ENCODE results near the gene PAX9. TPM values are rescaled to one million over a fixed set of nuclear protein-coding genes. Genes with fewer than 3 reads are reported as not detected.
"Not testable (repeated sequence)": the region's sequence is repeated elsewhere in the genome, so short reads cannot be mapped to it uniquely, and the experiment has no call there.

PAX9 gene
- polyA plus RNA-seq, 3 donors = 0.17 to 0.30 (median 0.27) TPM

DNA sequence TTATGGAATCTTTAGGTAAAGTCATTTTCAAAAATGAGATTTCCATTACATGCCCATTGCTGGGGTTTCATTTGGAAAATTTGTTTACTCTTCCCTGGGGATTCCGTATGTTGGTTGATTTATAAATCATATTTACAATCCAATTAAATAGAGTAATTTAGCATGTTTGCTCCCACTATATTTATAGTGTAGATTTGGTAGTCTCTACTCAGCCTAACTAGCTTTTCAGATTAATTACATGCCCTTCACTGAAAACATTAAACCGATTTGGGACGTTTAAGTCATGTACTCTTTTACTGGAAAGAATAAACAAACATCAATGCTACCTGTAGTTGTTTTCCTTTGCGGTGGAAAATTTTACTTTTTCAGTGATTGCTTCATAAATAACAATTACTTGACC is 10.4 kb downstream of the PAX9 start:
- no peak for DNase-seq

DNA sequence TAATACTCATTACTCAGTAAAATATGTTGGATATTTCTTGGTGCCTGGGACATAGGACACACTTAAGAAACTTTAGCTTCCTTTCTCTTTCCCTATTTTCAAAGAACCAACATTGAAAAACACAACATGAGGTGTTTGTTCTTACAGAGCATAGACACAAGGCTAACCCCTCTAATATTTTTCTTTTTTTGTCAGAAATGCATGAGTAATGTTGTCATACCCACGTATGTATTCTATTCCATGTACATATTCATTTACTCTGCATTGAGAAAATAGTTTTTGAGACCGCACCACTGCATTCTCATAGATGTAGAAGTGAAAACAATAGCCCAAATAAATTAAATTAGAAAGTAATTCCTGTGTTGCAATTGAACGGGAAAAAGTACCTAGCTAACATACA is 13.0 kb downstream of the PAX9 start:
- DNase-seq = no peak

DNA sequence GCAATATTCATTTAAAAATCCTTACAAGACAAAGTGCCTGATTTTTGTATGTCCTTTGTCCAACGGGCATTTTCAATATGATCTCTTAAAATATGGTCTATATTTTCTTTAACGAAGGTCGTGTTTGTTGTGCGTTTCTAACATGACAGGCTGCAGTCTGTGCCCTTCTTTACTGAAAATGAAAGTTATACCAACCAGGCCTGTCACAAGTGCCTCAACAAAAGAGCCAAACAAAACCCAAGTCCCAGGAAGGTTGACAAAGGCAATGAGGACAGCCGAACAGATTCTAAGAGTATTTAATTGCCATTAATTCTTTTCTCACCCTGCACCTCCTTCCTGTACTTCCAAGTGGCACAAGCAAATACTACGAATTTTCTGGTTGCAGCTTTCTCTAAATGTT is 13.9 kb downstream of the PAX9 start:
- no peak for DNase-seq

DNA sequence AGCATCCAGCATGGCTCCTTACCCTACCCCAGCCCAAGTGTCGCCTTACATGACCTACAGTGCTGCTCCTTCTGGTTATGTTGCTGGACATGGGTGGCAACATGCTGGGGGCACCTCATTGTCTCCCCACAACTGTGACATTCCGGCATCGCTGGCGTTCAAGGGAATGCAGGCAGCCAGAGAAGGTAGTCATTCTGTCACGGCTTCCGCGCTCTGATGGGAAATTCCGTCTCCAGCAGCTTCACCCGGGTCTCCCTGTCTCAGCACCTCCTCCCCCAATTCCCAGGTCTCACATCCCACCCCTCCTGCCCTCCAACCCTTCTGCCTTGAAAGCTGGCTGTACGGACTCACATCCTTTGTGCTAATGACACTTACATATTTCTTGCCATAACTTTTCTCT is 14.6 kb downstream of the PAX9 start:
- no peak for DNase-seq

DNA sequence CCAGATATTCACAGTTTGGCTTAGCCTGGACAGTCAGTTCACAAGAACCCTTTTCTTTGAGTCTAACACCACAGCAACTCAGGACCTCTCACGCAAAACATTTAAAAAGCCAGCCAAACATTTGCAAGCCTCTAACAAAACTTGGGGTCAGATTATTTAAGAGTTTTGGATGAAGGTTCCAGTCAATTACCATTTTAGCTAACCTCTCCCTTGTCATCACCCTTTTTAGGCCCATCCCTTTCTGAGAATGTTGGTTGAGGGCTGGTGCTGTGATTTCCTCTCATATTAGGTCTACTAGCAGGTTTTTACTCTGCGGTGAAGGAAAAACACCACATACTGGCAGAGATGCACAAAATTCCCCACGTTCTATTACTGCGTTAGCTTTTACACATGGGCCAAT is 20.7 kb downstream of the PAX9 start:
- DNase-seq = no peak

DNA sequence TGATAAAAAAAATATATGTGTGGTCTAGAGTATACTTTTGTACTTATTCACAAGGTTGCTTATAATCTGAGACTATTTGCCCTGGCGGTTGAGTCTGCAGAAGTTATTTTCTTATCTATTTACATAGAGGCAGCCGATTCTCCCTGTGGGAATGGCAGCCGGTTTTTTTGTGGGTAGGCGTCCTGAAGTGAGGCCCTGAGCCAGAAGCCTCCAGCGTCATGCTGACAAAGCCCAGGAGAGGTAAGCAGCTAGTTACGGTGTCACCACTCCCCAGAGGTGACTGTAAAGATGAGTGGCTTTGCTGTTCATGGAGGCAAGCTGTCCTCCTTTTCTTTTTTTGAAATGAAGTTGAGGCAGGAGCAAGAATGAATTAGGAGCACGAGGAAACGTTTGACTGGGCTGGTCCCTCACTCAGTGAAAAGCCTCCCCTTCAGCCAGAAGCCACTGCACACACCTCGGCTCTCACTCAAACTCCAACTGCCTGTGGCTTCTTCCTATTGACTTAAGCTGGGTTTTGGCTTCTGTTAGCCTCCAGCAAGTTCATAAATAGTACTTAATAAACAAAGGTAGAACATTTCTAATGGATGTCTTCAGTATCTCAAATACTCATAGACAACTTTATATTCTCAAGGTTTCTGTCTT is 21.5 kb downstream of the PAX9 start:
- DNase-seq = no peak

DNA sequence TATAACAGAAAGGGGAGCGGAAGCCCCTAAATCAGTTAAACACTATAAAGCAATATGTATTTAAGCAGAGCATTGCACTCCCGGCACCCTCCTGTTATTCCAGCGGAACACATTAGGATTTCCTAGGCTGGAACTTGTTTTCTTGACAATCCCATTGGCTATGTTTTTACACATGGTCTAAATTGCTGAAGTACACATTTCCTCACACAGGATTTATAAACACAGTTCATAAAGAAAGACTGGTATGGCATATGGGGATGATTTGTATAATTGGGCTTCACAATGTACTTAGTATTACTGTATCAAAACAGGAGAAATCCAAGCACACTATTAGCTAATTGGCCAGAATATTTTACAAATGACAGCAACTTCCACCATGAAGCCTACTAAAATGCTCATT is 23.3 kb downstream of the PAX9 start:
- no peak for DNase-seq

DNA sequence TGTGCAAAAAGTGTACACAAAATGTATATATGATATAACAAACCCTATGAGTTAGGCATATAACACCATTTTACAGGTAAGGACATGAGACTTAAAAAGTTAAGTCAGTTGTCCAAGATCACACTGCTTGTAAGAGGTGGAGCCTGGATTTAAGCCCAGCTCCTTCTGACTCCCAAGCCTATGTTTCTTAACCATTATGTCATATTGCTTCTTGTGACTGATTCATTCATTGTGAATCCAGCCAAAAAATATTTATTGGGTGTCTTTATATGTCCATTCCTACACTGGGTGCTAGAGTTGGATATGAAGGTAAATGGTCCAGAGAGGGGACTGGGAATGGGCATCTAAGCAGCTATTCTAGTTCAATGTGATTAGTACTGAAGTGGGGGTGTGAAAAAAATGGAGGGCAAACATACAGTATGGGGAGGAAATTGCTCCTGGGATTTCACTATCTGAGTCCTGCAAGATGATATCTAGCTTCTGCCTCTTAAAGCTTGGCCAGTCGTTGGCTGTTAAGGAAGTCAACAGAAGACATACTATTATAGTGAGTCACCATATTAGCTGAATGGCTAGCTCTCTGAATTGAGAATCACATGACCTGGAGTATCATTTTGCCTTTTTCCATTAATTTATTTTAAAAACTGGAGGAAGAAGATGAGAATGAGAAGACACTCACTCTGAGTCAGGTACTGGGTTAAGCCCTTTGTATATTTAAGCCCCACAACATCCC is 28.8 kb downstream of the PAX9 start:
- no peak for DNase-seq

DNA sequence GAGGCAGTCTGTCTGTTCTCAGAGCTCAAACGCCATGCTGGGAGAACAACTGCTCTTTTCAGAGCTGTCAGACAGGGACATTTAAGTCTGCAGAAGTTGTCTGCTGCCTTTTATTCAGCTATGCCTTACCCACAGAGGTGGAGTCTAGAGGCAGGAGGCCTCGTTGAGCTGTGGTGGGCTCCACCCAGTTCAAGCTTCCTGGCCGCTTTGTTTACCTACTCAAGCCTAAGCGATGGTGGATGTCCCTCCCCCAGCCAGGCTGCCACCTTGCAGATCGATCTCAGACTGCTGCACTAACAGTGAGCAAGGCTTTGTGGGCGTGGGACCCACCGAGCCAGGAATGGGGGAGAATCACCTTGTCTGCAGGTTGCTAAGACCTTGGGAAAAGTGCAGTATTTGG is 37.8 kb downstream of the PAX9 start:
- not testable (repeated sequence) for DNase-seq

DNA sequence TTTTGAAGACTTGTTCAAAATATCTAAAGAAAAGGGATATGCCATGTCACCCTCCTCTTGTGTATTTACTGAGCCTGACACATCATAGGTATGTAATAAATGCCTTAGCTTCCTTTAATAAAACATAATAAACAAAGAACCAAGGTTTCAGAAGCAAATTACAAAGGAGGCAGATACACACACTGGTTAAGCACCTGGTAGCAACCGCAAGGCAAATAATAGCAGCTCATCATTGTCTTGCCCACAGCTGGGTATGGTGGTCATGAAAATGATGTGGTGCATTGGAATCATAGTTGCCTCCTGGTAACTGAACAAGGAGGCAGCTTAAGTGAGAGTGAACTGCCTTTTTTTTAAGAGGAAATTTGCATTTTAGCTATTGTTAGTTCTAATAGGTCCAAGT is 39.0 kb downstream of the PAX9 start:
- DNase-seq = no peak

DNA sequence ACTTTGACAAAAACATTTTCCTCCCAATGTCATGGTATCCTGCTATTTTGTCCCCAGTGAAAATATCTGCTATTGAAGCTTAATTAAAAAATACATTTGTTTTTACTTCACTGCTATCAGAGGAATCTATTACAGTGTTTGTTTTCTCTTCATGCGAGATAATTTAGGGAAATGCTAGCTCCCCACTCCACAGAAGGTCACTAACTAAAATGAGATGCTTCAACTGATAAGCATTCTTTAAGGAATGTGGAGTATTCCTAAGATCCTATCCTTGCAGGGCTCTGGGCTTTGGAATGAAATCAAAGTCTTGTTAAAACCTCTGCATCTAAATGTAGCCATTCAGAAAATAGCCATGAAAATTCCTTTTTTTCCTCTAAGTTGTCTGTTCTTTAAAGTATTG is 39.5 kb downstream of the PAX9 start:
- DNase-seq = no peak

DNA sequence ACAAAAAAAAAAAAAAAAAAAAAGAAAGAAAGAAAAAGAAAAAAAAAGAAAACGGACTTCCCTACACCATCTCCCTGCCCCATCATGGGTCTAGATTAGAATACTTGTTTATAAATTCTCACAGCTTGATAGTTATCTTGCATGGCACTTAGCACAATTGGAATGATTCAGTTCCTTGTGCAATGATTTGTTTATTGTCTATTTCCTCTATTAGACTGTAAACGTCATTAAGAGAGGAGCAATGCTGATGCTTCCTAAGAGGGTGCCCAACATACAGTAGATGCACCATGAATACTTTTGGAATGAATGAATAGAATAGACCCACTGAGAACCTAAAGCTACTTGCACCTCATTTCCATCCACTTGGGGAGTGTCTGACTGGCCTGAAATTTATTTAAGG is 40.8 kb downstream of the PAX9 start:
- DNase-seq = no peak

DNA sequence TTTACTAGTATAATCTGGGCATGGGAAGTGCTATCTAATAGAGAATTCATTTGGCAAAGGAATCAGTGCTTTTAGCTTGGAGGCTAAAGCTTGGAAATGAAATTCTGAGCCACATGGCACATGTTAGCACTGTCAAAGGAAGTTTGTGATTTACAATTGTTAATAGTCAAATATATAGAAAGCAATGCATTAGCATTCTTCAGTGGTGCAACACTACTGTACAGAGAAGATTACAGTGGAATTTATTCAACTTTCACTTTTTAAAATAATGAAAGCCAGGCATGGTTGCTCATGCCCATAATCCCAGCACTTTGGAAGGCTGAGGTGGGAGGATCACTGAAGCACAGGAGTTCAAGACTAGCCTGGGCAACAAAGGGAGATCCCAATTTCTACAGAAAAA is 45.9 kb downstream of the PAX9 start:
- no peak for DNase-seq

DNA sequence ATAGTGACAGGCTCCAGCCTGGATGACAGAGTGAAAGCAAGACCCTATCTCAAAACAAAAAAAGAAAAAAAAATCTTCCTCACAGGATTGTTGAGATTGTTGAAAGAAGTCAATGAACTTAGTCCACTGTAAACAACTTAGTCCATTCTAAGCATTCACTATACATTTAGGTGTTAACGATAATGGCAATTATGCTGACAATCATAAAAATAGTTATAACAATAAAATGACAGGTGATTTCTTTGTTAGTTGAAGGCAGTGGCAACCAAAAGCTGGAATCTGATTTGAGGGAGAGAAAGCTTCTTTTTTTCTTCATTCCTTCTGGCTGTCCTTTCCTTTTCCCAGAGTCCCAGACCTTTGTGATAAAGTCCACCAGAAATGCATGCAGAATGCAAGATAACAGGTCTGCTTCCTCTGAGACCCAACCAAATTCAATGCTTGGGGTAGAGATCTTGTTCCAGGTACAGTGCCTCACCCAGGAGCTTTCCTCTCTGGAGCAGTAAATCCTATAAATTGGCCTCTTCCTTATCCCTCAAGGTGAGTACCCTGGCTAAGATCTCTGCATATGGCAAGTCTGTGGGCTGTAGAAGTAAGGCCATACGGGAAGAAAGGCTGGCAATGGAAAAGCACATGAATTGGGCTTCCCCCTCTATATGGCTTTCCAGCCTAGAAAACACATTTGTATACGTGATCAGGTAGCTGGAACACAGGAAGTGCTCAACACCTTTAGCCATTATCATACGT is 52.5 kb downstream of the PAX9 start:
- DNase-seq = no peak

DNA sequence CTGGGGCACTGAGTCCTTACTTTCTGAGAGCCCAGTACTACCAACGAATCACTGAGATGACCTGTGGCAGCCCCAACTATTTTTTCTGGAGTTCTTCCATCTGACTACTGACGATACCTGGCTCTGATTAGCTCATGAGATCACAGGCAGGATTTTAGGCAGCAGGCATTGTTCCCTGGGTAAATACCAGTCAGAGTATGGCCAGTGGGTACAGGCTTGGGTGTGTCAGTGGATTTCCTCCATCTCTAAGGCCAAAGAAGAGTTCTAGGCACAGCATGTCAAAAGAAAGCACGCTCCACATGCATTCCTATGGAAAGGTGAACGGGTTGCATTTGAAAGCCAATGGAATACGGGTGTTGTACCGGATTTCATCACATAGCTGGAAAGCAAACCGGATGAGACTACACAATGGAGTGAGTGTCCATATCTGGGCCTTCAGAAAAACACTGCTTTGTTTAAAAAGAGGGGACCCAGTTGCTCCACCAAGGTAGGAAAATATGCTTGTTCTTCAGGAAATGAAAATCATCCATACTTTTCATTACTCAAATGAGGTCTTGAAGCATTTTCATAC is 55.0 kb downstream of the PAX9 start:
- DNase-seq = no peak

DNA sequence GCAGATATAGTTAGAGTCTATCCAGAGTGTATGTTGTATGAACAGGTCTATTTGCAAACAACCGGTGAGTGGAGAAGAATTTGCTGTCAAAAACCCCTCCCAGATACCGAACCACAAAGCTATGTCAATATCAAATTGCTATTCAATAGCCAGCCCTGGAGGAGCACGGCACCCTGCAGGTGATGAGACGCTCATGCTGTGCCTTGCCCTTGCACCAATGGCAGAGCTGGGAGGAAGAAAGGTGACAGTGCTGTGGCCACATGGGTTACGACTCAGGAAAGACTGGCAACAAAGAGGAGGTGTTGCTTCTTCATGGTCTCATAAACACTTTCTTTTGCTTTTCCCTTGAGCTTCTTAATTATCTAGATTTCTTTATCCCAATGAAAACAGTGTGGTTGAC is 55.7 kb downstream of the PAX9 start:
- DNase-seq = no peak

DNA sequence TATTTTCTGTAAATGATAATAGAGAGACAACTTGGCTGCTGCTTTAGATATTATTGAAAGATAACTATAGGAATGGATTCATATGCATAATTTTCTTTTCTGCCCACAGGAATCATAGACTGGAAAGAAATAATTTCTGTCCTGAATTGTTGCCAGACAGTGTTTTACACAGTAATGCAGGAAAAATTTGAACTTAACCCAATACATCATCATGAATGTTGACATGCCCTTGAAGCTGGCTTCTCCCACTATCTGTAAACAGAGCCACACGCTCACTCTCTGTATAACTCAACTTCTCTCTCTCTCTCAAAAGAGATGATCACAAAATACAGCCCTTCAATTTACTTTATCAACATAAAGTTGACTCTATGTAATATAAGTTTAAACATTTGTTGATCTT is 56.6 kb downstream of the PAX9 start:
- DNase-seq = no peak

DNA sequence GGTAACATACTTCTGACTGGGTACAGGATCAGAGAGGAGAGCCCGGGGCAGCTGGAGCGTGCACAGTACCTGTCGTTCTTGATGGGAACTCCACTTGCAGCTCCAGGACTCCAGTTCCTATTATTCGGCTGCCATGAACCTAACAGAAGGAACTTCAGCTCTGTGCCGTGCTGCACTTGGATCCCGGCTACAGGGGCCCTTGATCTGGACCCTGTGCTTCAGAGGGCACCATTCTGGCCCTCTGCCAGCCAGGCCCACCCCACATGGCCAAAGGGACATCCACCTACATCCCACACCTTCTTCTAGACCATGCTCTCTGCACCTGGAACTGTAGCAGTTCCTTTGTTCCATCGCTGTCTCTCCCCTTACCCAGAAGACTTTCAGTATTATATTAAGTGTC is 58.2 kb downstream of the PAX9 start:
- no peak for DNase-seq

DNA sequence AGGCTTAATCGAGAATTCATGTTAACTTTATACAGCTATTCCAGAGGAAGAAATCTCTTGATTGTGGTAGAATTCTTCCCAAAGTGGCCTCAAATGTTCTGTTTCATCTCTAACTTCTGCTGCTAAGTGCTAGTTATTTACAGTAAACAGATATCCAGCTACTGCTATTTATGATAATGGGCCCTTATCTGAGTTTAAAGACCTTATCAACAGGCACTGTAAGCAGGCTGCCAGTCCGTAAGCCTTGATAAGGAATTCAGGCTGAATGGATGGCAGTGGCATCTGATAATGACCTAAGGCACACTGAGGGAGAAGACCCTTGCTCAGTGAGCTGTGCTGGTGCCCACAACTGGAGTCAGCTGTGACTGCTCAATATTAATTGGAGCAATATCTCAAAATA is 59.0 kb downstream of the PAX9 start:
- no peak for DNase-seq

DNA sequence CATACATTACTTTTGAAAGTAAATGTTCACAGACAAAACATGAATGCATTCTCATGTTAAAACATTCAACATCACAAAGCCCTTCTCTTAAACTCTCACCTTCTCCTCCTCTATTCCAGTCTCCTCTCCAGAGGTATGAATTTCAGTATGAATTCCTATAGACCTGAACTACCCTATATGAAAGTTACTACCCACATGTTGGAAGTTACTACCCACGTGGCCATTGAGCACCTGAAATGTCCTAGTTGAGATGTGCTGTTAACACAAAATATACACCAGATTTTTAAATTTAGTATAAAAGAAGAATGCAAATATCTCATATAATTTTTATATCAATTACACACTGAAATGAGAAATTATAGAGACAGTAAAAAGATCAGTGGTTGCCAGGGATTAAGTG is 60.2 kb downstream of the PAX9 start:
- DNase-seq = no peak

DNA sequence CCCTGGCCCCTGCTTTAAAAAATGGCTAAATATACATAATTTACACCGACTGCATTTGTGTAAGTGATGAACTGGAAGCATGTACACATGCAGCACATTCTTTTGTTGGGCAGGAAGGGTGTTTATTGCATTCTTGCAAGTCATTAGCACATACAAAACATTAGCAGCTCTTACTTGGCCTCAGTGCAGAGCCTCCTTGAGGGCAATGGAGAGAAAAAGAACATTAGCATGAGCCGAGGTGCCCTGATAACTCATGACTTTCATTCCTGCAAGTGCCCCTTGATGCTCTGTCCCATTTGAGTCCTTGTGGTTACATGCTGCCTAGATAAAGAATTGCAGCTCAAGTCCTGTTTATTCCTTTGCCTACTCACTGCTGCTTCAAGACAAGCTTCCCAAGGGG is 61.9 kb downstream of the PAX9 start:
- DNase-seq = no peak

DNA sequence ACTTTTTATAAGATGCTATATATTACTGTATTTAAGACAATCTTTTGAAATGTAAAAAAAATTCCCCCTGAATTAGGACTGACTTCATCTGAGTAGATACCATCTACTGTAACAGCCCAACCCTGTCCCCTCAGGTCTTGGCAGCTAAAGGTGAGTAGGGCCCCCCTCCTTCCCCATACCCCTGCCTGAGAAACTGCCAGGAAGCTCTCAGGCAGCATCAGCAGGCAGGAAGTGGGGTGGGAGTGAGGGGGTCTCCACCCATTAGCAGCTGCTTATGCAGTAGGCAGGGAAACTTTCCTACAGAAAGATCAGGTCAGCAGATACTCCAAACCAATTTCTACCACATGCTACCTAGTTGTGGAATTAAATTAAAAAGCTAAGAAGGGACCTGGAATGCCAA is 62.5 kb downstream of the PAX9 start:
- DNase-seq = no peak

DNA sequence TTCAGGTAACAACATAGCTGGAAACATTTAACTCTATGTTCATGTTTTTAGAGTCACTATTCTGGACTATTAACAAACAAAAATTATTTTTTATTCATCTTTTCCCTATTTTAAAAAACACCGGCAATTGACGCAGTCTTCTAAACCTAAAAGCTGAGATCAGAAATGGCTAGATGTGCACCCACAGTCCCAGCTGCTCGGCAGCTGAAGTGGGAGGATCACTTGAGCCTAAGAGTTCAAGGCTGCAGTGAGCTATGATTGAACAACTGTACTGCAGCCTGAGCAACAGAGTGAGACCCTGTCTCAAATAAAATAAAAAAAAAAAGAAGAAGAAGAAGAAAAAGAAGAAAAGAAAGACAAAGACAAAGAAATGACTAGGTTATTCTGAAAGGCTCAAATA is 64.5 kb downstream of the PAX9 start:
- DNase-seq = no peak
